Measurements from ENCODE around the gene PRUNE1.

- TF ChIP-seq ARNTL (CRISPR knock-in tag; IDR thresholded peaks at IDR 0.05; ENCODE audit: borderline replicate concordance, low read depth) = no peak
- TF ChIP-seq, protein P1, sequence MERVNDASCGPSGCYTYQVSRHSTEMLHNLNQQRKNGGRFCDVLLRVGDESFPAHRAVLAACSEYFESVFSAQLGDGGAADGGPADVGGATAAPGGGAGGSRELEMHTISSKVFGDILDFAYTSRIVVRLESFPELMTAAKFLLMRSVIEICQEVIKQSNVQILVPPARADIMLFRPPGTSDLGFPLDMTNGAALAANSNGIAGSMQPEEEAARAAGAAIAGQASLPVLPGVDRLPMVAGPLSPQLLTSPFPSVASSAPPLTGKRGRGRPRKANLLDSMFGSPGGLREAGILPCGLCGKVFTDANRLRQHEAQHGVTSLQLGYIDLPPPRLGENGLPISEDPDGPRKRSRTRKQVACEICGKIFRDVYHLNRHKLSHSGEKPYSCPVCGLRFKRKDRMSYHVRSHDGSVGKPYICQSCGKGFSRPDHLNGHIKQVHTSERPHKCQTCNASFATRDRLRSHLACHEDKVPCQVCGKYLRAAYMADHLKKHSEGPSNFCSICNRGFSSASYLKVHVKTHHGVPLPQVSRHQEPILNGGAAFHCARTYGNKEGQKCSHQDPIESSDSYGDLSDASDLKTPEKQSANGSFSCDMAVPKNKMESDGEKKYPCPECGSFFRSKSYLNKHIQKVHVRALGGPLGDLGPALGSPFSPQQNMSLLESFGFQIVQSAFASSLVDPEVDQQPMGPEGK (CRISPR knock-in tag; IDR thresholded peaks at IDR 0.05; ENCODE audit: borderline replicate concordance) = no peak
- no peak for TF ChIP-seq RARB (CRISPR knock-in tag; IDR thresholded peaks at IDR 0.05)
- no peak for TF ChIP-seq ZNF70 (CRISPR knock-in tag; IDR thresholded peaks at IDR 0.05)
- TF ChIP-seq SNAI2 (CRISPR knock-in tag; IDR thresholded peaks at IDR 0.05) = no peak
- TF ChIP-seq ZFP3 (CRISPR knock-in tag; IDR thresholded peaks at IDR 0.05) = no peak
Measured at GRCh38 chr1:151009206-151009587, 948 bp downstream of the PRUNE1 start.

Data from SK-N-SH treated with all-trans-retinoic acid at 6 μM for 48 hours (cell line).